Measurements from ENCODE around the gene PTPRN2.

The PTPRN2 gene

DNA sequence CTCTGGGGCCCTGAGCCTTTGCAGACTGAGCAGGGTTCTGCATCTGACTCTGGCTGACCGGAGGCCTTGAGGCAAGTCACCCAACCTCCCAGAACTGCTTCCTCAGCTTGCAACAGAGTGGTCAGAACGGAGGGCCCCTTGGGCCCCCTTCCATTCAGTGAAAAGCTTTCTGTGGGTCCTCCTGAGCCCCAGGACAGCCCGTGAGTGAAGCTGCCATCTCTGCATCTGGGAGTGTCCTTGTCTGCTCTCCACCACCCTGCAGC, 1026.2 kb downstream of the PTPRN2 start:
- no peak for DNase-seq (ENCODE audit: low read depth)

DNA sequence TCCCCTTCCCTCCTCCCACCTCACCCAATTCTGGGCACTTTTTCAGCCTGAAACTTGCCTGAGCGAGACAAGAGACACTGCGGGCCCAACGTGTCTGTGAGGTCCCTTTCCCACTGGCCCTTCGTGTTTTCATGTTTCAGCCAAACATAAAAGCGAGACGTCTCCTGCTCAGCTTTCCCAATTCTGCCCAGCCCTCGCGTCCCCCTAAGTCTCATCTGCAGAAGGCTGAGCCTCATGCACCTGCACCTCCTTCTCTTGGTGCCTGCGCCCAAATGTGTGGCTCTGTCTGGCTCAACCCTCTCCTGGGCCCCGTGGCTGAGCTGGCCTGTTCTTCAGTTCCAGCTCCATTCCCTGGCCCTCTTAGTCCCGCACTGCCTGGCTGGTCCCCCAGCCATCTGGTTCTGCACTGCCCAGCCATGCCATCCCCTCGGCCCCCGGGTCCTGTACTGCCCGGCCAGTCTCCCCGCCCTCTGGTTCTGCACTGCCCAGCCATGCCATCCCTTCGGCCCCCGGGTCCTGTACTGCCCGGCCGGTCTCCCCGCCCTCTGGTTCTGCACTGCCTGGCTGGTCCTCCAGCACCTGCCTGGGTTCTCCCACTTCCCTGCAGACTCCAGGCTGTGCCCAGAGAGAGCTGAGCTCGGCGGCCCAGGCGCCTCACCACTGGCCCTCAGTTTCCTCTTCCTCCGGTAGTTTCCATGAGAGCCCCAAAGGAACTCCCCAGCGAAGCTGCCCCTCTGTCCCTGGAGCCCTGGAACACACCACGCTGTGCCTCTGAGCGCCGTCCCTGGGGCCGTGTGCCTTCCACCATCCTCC, 1026.7 kb downstream of the PTPRN2 start:
- DNase-seq (ENCODE audit: low read depth) = no peak

DNA sequence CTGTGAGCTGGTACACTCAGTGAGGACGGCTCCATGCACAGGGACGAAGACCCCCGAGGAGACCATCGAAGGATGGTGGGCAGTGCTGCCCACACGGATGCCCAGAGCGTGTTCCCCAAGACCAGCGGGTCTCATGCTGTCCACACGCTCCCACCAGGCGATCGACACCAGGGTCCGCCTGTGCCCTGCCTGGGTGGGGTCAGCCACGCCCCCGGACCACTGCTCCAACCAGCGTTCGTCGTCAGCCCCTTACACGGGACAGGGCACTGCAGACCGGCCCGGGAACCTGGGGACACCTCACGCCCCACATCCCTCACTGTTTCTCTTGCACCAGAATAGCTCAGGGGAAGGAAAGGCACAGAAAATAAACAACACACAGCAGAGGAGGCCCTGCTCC, 1027.4 kb downstream of the PTPRN2 start:
- no peak for DNase-seq (ENCODE audit: low read depth)

DNA sequence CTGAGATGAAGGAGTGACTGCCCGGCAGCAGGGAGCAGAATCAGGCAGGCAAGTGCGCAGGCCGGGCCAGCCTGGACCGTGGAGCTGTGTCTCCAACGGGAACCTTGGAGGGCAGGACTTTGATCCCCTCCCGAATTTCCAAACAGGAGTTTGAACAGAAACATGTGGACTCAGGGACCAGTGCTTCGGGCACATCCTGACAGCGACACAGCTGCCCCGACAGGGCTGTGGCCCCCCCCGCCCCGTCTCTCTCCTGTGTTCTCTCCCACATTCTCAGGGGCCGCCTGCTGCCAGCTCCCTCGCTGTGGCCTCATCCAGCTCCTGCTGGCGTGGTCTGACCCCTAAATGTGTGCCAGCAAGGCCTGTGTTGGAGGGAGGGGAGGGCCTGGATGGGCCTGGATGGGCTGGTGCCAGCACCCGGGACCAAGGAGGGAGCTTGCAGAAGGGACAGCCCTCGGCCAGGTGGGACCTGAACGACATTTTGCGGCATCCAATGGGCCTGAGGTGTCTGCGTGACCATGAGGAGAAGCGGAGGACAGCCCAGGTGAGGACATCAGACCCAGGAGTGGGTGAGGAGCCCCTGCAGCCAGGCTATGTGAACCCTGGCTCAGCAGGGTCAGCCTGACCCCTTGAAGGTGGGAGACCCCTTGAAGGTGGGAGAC, 1027.9 kb downstream of the PTPRN2 start:
- DNase-seq (ENCODE audit: low read depth) = no peak

DNA sequence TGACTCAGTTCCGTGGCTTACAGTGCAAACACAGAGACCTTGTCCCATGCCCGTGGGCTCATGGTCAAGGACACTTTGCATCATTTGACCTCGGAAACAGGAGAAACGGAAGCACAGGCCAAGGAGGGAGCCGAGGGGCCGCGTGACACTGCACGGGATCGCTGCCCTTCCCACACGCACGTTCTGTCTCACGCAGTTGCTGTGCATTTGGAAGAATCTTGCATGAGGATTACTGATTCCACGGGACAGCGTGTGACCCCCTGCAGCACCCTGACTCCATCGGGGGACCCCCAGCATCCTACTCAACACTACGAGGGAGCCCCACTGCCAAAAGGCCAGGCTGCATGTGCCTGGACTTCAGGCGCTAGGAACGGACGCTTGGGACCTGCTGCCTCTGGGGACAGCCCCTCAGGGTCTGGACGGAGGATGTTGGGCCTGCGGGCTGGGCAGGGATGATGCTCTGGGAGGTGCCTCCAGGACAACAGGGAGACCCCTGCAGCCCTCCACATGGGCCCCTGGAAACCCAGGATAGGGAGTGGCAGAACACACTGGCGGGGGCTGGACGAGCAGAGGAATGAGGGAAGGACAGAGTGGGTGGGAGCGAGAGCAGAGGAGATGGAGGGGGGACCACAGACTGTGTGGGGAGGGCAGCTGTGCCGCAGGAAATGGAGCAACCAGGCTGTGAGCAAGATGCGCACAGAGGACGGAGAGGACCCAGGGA, 1028.6 kb downstream of the PTPRN2 start:
- DNase-seq (ENCODE audit: low read depth) = no peak

DNA sequence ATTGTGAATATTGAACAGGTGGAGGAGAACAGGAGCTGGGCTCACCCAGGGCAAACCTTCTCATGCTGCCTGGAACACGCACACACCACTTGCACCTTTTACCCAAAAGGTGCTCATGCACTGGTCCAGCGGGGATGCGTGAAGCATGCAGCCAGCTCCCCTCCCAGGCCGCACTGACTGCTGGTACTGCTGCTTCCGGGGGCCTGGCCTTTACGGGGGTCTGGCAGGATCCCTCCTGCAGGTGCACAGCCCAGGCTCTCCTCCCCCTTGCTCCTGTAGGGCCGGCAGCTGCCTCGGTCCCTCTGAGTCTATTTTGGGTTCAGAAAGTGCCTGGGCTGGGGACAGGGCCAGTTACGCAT, 1029.1 kb downstream of the PTPRN2 start:
- no peak for DNase-seq (ENCODE audit: low read depth)

DNA sequence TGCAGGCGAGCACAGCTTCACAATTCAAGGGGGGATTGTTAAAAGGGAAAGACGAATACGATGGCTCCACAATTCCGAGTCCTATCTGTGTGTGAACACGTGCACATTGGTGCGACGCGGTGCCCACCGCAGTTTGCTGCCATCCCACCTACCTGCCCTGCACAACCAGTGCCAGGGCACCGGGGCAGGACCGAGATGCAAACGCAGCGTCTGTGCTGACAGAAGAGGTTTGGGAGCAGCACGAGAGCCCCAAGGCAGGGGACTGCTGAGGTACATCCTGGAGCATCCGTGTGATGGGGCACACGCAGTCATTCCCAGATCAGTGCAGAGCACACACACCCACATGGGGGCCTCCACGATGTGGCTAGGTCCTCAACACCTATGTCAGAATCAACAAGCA, 1029.6 kb downstream of the PTPRN2 start:
- no peak for DNase-seq (ENCODE audit: low read depth)

DNA sequence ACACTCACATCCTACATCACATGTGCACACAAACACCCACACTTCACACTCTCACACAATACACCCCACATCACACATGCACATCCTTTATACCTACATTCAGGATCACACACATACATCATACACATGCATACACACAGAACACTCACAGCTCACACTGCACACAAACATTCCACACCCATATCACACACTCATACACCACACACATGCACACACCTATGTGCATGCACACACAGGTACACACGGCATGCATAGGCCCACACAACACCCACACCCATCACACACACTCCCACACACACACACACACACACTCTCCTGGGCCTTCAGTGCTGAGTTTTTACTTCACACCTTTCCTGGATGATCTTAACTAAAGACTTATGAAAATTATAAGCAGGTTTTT, 1030.4 kb downstream of the PTPRN2 start:
- no peak for DNase-seq (ENCODE audit: low read depth)

DNA sequence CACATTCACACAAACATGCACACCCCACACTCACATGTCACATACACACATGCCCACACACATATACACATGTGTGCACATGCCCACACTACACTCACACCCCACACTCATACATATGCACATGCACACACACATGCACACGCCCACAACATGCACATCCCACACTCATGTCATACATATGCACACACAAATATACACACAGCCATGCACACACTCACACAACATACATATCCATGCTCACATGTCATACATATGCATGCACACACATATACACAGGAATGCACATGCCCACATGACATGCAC, 1031.0 kb downstream of the PTPRN2 start:
- no peak for DNase-seq (ENCODE audit: low read depth)

DNA sequence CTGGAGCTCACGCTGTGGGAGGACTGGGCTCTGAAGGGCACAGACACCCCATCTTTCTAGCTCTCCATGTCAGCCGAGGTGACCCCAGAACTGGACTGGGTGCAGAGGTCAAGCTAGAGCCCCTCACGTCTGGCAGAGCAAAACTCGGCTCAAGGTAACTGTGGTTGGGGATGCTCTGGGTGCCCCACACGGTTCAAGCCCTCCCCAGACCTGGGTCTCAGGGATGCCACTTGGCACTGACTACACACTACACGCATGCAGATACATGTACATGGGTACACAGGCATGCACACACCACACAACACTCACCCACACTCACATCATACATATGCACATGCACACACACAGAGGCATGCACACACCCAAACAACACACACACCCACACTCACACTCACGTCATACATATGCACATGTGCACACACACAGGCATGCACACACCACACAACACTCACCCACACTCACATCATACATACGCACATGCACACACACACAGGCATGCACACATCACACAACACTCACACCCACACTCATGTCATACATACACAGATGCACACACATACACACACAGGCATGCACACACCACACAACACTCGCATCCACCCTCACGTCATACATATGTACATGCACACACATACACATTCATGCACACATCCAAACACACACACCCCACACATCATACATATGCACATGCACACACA, 1031.5 kb downstream of the PTPRN2 start:
- DNase-seq (ENCODE audit: low read depth) = no peak

DNA sequence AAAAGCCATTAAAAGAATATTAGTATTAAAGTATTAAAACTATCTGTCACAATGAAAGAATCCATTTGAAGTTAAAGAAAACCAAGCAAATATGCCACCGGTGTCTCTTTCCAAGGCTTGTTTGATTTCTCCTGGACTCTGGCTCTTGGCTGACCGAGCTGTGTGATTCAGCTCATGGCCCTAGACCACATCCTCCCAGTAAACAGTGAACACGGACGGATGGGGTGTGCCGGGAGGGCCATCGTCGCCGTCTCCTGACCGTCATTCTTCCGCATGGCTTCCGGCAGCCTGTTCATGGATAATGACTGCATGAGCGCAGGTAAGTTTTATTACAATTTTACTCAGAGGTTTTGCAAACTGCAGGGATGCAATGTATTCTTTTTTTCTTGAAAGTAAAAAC, 1032.3 kb downstream of the PTPRN2 start:
- no peak for DNase-seq (ENCODE audit: low read depth)

DNA sequence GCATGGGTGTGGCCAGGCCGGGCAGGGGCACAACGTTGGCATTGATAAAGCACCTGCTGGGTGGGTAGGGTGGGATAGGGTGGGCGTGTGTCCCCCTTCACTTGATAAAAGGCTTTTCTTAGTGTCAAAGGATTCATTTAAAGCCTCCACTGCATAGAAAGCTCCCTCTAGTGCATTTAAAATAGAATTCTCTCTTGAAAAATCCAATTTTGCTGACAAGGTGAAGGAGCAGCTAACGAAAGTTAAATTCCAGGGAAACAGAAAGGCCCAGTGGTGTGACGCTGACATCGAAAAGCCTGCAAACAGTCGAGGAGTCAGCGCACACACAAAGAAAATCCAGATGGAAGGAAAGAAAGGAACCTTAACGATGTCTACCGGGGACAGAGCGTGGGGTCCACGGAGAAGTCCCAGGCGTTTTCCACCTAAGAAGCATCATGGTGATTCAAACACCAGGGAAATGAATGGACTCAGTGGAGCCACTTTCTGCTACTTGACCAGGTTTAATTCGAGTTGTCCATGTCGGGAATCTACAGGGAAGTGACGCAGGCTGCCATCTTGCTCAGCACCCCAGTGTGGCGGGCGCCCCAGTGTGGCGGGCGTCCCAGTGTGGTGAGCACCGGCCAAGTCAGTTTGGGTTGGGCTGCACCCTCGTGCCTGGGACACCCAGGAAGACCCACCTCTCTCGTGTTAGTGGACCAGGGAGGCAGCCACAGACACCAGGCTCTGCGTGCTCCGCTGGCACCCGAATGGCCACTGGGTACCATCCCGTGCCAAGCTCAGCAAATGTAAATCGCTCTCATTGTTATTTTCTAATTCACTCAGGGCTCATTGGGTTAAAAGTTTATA, 1033.0 kb downstream of the PTPRN2 start:
- no peak for DNase-seq (ENCODE audit: low read depth)

DNA sequence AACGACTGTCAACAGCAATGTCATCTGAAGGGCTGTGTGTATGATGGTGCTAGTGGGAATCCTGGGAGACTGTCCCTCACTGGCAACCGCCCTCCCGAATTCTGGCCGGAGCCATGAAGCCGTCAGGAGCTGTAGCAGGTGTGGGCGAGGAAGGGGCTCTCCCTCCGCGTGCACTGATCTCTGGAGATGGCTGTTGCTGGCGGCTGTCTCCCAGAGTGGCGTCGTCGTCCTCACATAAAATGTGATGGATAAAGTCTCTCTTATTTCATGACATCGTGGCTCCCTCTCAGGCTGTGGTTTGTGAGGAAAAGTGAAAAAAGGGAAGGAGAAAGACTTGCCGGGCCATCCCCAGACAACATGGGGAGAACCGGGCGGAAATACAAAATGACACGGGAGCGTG, 1034.4 kb downstream of the PTPRN2 start:
- no peak for DNase-seq (ENCODE audit: low read depth)

DNA sequence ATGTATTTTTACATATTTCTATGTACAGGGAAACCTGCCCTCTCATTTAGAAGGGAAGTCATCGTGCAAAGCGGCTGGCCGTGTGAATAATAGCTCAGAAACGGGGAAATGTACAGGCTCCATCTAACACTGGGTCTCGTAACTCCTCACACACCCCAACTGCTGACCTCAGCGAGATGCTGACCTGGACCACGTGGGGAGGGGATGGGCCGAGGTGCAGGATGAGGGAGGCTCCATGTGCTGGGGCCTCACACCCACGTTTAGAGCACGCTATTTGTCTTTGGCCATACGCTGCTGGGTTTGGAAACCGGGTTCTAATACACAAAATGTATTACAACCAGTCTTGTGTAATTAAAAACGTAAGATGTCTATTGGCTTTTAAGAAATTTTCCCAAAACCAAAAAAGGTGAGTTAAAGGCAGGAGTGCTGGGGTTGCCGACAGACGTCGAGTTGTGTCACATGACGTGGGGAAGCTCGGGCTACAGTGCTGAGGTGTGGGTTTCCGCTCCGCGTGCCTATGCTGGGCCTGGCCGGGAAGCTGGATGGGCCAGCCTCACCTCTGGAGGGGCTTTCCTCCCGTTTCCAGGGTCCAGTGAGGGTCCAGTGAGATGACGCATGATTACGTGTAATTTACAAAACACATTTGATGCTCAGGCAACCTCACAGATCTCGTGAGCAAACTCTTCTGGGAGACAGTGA, 1035.2 kb downstream of the PTPRN2 start:
- DNase-seq (ENCODE audit: low read depth) = no peak

DNA sequence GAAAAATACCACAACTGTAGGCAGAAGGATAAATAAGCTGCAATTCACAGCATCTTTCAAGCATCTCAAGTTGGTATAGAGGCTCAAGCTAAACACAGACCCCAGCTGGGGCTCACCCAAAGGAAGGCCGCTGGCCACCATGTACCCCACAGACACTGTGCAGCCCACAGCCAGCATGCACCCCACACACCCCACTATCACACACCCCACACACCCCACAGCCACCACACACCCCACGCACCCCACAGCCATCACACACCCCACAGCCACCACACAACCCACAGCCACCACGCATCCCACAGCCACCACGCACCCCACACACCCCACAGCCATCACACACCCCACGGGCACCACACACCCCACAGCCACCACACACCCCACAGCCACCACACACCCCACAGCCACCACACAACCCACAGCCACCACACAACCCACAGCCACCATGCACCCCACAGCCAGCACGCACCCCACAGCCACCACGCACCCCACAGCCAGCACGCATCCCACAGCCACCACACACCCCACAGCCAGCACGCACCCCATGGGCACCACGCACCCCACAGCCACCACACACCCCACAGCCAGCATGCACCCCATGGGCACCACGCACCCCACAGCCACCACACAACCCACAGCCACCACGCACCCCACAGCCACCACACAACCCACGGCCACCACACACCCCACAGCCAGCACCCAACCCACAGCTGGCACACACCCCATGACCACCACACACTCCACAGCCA, 1036.1 kb downstream of the PTPRN2 start:
- DNase-seq (ENCODE audit: low read depth) = no peak

DNA sequence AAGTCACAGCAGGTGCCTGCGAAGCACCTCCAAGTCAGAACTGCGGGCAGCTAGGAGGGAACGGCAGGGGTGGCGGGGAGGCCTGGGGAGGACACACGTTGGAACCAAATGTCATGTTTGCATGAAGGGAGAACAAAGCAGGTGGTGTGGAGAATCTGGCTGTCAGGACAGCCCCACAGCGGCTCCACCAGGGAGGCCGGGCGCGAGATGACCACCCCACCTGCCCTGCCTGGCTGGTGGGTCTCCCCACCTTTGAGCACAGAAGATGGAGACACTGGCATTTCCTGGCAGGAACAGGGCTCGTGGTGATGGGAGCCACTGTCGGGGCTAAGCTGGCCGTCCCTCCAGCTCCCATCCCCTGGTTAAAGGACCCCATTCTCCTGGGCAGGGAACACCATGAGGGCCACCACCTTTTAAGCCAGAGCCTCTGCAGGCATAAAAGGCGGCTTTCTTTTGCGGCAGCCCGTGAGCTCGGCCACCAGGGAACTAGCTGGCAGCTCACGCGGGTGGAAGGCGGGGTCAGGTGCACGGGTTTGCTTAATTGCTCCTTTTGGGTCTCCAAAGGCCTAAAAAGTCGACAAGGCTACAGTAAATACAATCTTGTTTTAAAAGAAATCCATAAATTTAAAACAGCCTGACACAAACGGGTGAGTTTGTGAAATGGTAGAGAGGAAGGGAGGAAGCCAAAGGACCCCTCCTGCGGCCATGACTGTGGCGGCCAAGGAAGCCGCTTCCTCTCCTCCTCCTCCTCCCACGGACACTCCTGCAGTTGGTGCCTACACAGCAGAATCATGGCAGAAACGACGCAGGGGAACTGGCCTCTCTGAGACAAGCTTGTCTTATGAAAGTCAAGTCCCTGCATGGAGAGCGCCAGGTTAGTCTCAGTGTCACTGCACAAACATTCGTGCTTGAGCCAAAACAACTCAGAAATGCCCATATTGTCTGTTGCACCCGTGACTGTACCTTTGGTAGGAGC, 1037.0 kb downstream of the PTPRN2 start:
- no peak for DNase-seq (ENCODE audit: low read depth)

DNA sequence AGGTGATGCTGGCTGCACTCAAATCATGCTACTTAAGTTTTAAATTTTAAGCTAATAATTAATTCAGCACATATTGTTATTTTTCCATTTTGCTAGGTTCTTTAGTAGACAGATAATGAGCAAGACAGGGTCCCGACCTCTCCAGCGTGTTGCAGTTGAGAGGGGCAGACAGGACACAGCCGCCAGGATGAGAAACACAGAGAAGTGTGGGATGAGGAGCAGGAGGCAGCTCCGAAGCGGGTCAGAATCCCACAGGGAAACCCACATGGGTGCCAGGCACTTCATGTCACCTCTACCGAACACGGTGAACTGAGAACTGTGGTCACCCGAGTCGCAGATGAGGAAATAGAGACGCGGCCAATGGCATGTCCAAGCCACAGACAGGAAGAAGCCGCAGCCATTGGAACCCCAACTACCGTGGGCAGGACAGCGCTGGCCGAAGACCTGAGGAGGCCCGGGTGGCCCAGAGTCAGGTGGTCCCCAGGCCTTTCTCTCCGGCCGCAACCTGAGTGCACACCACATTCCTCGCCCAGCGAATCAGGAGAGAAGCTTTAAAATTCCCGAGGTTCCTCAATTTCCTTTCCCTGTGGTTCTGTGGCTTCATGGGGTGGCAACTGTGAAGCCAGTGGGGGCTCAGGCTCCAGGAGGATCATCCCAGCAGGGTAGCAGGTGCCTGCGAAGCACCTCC, 1037.9 kb downstream of the PTPRN2 start:
- no peak for DNase-seq (ENCODE audit: low read depth)

DNA sequence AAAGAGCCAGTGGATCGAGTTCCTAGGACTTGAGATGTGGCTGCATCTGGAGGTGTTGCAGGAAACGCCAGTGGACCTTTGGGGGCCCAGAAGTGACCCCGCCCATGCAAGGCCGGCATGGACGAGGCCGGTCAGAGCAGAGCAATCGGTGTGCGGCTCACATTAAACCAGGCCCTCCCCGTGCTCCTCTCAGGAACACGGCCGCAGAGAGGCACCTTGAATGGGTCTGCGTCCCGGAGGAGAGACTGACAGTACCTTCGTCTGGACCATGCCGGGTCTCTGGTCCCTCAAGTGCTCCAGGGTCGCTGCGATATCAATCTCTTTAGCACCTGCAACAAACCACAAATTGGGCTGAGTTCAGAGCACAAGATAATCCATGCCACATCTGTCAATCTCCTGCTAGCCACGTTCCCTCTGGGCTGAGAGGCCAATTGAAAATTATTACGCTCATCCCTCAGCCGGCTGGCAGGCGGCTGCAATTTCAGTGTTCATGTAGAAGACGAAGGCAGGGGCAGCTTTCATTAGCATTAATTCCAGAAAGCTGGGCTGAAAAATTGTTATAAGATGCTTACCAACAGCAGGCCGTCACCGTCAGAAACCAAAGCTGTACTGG, 1038.8 kb downstream of the PTPRN2 start:
- DNase-seq (ENCODE audit: low read depth) = no peak

DNA sequence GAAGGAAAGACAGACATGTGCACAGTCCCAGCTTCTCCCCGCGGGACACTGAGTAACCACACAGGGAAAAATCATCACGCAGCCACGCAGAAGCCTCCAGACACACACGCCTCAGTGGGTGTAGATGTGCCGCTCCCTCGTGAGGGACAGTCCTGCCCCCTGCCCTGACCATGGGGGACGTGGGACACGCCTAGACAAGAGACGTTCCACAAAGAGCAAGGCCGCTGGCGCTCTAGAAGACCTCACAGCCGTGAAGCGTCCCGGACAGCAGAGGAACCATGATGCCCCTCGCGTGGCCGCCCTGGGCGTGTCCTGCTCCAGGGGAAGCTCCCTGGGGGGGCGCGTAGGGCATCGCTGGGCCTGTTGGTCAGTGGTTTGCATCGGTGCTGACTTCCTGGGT, 1040.0 kb downstream of the PTPRN2 start:
- no peak for DNase-seq (ENCODE audit: low read depth)

Measured in HS-5 (cell line).